B cell (primary cell): Measurements from ENCODE around the gene SYCE3.

Experiments
- EZH2 ChIP-seq: IDR thresholded peaks from 2 replicates; pipeline ENCODE4 v1.6.1; 2012; ENCODE audit warnings: borderline replicate concordance, low read depth, mild to moderate bottlenecking, moderate library complexity, low read length; ENCODE audit not compliant: insufficient read depth, poor library complexity, severe bottlenecking
- TF ChIP-seq, protein P1 (sequence below): fragments of 200-600 bp; IDR thresholded peaks from one replicate; pipeline ENCODE4 v1.8.0; 2022; ENCODE audit warnings: antibody characterized with exemption, mild to moderate bottlenecking

DNA sequence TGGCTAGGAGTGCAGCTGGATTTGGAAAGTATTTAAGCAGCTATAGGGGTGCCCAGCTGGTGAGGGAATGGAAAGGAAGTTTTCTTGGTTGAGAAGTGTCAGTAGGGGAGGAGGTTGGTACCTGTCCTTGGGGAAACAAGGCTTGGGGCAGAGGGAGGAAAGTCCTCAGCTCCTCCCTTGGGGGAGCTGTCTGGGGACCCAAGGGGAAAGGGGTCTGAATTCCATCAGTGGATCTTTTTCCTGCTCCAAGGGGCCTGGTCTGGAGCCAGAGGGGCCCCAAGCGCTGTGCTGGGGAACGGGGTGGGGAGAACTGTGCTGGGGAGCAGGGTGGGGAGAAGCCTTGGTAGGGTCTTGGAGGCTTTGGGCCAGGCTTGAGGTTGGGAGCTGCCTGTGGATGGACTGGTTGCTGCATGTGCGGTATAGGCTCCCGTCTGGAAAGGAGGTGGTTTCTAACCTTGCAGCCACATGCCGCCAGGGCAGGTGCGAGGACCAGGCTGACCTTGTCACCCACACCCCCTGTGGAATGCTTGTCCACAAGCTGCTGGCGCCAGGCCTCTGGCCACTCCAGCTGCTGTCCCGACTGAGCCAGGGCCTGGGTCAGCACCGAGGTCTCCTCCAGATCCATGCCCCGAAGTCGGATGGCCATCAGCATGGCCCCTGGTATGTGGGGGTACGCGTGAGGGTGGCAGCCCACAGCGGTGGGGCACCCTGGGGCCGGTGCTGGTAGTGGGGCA lies 33.9 kb downstream of the SYCE3 start:
- no peak for TF ChIP-seq EZH2
- TF ChIP-seq, protein P1, sequence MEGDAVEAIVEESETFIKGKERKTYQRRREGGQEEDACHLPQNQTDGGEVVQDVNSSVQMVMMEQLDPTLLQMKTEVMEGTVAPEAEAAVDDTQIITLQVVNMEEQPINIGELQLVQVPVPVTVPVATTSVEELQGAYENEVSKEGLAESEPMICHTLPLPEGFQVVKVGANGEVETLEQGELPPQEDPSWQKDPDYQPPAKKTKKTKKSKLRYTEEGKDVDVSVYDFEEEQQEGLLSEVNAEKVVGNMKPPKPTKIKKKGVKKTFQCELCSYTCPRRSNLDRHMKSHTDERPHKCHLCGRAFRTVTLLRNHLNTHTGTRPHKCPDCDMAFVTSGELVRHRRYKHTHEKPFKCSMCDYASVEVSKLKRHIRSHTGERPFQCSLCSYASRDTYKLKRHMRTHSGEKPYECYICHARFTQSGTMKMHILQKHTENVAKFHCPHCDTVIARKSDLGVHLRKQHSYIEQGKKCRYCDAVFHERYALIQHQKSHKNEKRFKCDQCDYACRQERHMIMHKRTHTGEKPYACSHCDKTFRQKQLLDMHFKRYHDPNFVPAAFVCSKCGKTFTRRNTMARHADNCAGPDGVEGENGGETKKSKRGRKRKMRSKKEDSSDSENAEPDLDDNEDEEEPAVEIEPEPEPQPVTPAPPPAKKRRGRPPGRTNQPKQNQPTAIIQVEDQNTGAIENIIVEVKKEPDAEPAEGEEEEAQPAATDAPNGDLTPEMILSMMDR = no peak
